ENCODE data around the gene LRBA. TPM values are rescaled to one million over a fixed set of nuclear protein-coding genes. Genes with fewer than 3 reads are reported as not detected.

LRBA gene
- total RNA-seq, 1 experiment from 2014 or later: 77.4 TPM

DNA sequence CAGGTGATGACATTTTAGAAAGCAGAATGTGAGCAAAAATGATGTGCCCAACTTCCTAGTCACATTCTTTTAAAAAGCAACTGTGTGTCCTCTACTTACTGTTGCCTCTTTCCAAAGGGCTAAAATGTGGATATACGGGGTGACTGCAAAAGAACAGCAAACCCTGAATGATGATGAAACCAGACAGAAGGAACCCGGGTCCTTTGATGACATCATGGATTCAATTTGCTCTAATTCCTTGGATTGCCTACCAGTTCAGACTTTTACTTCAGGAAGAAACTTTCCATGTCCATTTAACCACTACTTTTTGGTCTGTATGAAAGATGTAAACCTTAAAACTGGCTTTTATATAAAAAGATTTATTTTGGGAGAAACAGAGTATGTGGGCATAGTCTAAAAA is 624.0 kb downstream of the LRBA start:
- H3K9me2 ChIP-seq (ENCODE audit: insufficient read depth): no peaks in the 10 kb centered on the region
- no TSS peak for BruUV-seq (replicated peaks)
- DNase-seq: no peak
- CTCF ChIA-PET: no interaction called here
- H3K4me2 ChIP-seq: no peak overlapping the region
- H4K20me1 ChIP-seq (ENCODE audit: insufficient read depth): no peaks in the 10 kb centered on the region
- intact Hi-C loops (cut with micrococcal nuclease; ENCODE audit: unreplicated experiment): no loop called here
- TF ChIP-seq, protein P1, sequence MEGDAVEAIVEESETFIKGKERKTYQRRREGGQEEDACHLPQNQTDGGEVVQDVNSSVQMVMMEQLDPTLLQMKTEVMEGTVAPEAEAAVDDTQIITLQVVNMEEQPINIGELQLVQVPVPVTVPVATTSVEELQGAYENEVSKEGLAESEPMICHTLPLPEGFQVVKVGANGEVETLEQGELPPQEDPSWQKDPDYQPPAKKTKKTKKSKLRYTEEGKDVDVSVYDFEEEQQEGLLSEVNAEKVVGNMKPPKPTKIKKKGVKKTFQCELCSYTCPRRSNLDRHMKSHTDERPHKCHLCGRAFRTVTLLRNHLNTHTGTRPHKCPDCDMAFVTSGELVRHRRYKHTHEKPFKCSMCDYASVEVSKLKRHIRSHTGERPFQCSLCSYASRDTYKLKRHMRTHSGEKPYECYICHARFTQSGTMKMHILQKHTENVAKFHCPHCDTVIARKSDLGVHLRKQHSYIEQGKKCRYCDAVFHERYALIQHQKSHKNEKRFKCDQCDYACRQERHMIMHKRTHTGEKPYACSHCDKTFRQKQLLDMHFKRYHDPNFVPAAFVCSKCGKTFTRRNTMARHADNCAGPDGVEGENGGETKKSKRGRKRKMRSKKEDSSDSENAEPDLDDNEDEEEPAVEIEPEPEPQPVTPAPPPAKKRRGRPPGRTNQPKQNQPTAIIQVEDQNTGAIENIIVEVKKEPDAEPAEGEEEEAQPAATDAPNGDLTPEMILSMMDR (conservative IDR thresholded peaks at IDR 0.05): no peak
- no peak for TF ChIP-seq EZH2 (IDR thresholded peaks at IDR 0.05; ENCODE audit: low read depth)
- POLR2A ChIA-PET (ENCODE audit: unreplicated experiment): no interaction called here
- no peaks in the 10 kb centered on the region for H3K27me3 ChIP-seq (ENCODE audit: insufficient read depth, low read depth)
- no peak overlapping the region for H2AFZ ChIP-seq
- no peaks in the 10 kb centered on the region for H3F3A ChIP-seq (ENCODE audit: insufficient read depth, low read depth)
- H3K4me3 ChIP-seq: no peak overlapping the region
- no peaks in the 10 kb centered on the region for H3K9me3 ChIP-seq (ENCODE audit: insufficient read depth, low read depth)
- H3K4me1 ChIP-seq (replicated peaks; ENCODE audit: insufficient read depth): no peaks in the 10 kb centered on the region
- H3K36me3 ChIP-seq (ENCODE audit: low read depth): no peaks in the 10 kb centered on the region
- H3K79me2 ChIP-seq (ENCODE audit: low read depth): no peaks in the 10 kb centered on the region
- H3K27ac ChIP-seq: no peak overlapping the region

DNA sequence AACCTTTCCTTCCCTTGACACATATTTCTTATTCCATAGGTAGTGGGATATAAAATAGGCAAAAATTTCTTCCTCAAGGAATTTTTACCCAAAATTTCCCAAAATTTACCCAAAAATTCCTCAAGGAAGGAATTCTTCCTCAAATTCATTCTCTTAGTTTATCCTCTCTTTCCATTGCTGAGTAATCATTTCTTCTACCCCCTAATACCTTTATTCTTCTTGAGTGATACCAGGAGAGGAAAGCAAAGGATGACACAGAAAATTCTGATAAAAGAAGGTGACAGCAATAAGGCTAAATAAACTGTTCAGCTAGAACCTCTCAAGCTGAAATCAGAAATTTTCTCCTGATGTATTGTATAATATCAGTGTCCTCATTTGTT is 624.6 kb downstream of the LRBA start:
- CTCF ChIA-PET: no interaction called here
- no peaks in the 10 kb centered on the region for H3K4me1 ChIP-seq (replicated peaks; ENCODE audit: insufficient read depth)
- H3K79me2 ChIP-seq (ENCODE audit: low read depth): no peaks in the 10 kb centered on the region
- no TSS peak for BruUV-seq (replicated peaks)
- no peak overlapping the region for H2AFZ ChIP-seq
- TF ChIP-seq, protein P1 (conservative IDR thresholded peaks at IDR 0.05): no peak
- TF ChIP-seq EZH2 (IDR thresholded peaks at IDR 0.05; ENCODE audit: low read depth): no peak
- no peaks in the 10 kb centered on the region for H4K20me1 ChIP-seq (ENCODE audit: insufficient read depth)
- DNase-seq: no peak
- no peaks in the 10 kb centered on the region for H3K27me3 ChIP-seq (ENCODE audit: insufficient read depth, low read depth)
- no peak overlapping the region for H3K4me3 ChIP-seq
- no peak overlapping the region for H3K27ac ChIP-seq
- POLR2A ChIA-PET (ENCODE audit: unreplicated experiment): interaction anchor here (0.6 kb wide), 1 partner anchor 43 kb away, joined by 9 read pairs; no protein-coding TSS in a partner anchor
- H3K9me3 ChIP-seq (ENCODE audit: insufficient read depth, low read depth): no peaks in the 10 kb centered on the region
- H3K9me2 ChIP-seq (ENCODE audit: insufficient read depth): no peaks in the 10 kb centered on the region
- H3K4me2 ChIP-seq: no peak overlapping the region
- H3K36me3 ChIP-seq (ENCODE audit: low read depth): no peaks in the 10 kb centered on the region
- intact Hi-C loops (cut with micrococcal nuclease; ENCODE audit: unreplicated experiment): no loop called here
- H3F3A ChIP-seq (ENCODE audit: insufficient read depth, low read depth): no peaks in the 10 kb centered on the region

DNA sequence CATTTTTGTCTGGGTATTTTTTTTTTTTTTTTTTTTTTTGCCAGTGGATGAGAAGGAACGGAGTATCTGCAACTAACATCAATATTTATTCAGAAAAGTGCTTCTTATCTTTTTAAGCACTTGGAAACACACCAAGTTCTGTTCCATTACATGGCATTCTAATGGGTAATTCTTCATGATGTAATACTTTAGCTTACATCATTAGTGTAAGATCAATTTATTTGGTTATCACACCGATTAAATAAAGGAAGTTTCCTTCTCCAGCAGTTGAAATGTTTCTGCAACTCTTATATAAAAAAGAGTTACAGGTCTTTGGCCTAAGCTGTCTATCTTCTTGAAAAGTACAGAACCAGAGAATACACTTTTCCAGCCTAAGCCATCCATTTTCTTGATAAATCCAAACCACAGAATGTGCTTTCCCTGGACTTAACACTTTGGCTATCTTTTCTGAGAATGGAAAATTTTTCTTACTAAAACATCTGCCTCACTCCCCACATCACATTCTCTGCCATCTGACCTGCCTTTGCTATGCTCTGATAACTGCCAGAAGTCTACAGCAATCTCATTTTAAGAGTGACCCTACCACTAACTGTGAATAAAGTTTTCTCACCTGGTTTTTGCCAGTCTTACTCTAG is 625.1 kb downstream of the LRBA start:
- TF ChIP-seq, protein P1 (conservative IDR thresholded peaks at IDR 0.05): no peak
- TF ChIP-seq EZH2 (IDR thresholded peaks at IDR 0.05; ENCODE audit: low read depth): no peak
- no peaks in the 10 kb centered on the region for H4K20me1 ChIP-seq (ENCODE audit: insufficient read depth)
- no peak overlapping the region for H3K27ac ChIP-seq
- no peak overlapping the region for H3K4me2 ChIP-seq
- no peaks in the 10 kb centered on the region for H3K36me3 ChIP-seq (ENCODE audit: low read depth)
- H3K4me3 ChIP-seq: no peak overlapping the region
- BruUV-seq (replicated peaks): no TSS peak
- POLR2A ChIA-PET (ENCODE audit: unreplicated experiment): interaction anchor here (0.6 kb wide), 1 partner anchor 42 kb away, joined by 9 read pairs; no protein-coding TSS in a partner anchor
- CTCF ChIA-PET: no interaction called here
- no peaks in the 10 kb centered on the region for H3K79me2 ChIP-seq (ENCODE audit: low read depth)
- no peak for DNase-seq
- no peak overlapping the region for H2AFZ ChIP-seq
- no peaks in the 10 kb centered on the region for H3K9me2 ChIP-seq (ENCODE audit: insufficient read depth)
- no peaks in the 10 kb centered on the region for H3F3A ChIP-seq (ENCODE audit: insufficient read depth, low read depth)
- H3K27me3 ChIP-seq (ENCODE audit: insufficient read depth, low read depth): no peaks in the 10 kb centered on the region
- intact Hi-C loops (cut with micrococcal nuclease; ENCODE audit: unreplicated experiment): no loop called here
- H3K9me3 ChIP-seq (ENCODE audit: insufficient read depth, low read depth): no peaks in the 10 kb centered on the region
- H3K4me1 ChIP-seq (replicated peaks; ENCODE audit: insufficient read depth): no peaks in the 10 kb centered on the region

All from PC-9 (cell line).